Measurements from ENCODE around the gene KIF1A.

- TF ChIP-seq REST (IDR thresholded peaks at IDR 0.05; ENCODE audit: low read depth) (no peak), TCF12 (IDR thresholded peaks at IDR 0.05; ENCODE audit: low read depth) (no peak), FOXM1 (IDR thresholded peaks at IDR 0.05; ENCODE audit: borderline replicate concordance, low read depth) (no peak), RAD21 (IDR thresholded peaks at IDR 0.05; ENCODE audit: low read depth) (no peak), EP300 (IDR thresholded peaks at IDR 0.05; ENCODE audit: borderline replicate concordance) (no peak), ZBTB7A (IDR thresholded peaks at IDR 0.05; ENCODE audit: low read depth) (no peak), TAF1 (IDR thresholded peaks at IDR 0.05; ENCODE audit: low read depth) (no peak), MAX (IDR thresholded peaks at IDR 0.05) (no peak), CEBPB (IDR thresholded peaks at IDR 0.05) (no peak)
Measured at GRCh38 chr2:240765007-240765406, 55.0 kb downstream of the KIF1A start.

Data from Ishikawa (cell line).